Ascending aorta (tissue), 2 donors: Measurements from ENCODE around the gene WTAP. TPM values are rescaled to one million over a fixed set of nuclear protein-coding genes. Genes with fewer than 3 reads are reported as not detected.

ENCODE experiments used
- DNase-seq, 2 donors: peaks; one replicate each; pipeline ENCODE4 v3.0.0-alpha.2; 2019; ENCODE audit warnings: low spot score in 2 of 2
- H3K27ac ChIP-seq, 2 donors: fragments of 200-600 bp; sonication (generic); one replicate each; pipeline ENCODE4 v1.5.1; 2016 to 2017; ENCODE audit warnings: mild to moderate bottlenecking in 1 of 2
- H3K27me3 ChIP-seq: fragments of 200-600 bp; sonication (generic); one replicate; pipeline ENCODE4 v1.5.1; 2017
- H3K36me3 ChIP-seq, 2 donors: fragments of 200-600 bp; sonication (generic); one replicate each; pipeline ENCODE4 v1.5.1; 2016
- H3K4me1 ChIP-seq, 2 donors: fragments of 200-600 bp; sonication (generic); one replicate each; pipeline ENCODE4 v1.5.1; 2016 to 2017; ENCODE audit warnings: mild to moderate bottlenecking in 1 of 2
- H3K4me3 ChIP-seq, 2 donors: fragments of 200-600 bp; sonication (generic); one replicate each; pipeline ENCODE4 v1.5.1; 2016 to 2017; ENCODE audit warnings: mild to moderate bottlenecking in 1 of 2
- H3K9me3 ChIP-seq, 2 donors: fragments of 200-600 bp; sonication (generic); one replicate each; pipeline ENCODE4 v1.5.1; 2016
- intact Hi-C: fragments of 100-400 bp; cut with DNase I; formaldehyde crosslinking; loops from one replicate; pipeline ENCODE4 v1.15.1; 2023
- total RNA-seq: library from RNA; depleted of rRNA; stranded (reverse); fragments of >200 nt; gene quantifications from one replicate; pipeline ENCODE4 v1.1.0, GENCODE V29; 2016
- TF ChIP-seq, protein P1 (sequence below), 3 experiments: fragments of 200-600 bp in 2 of 3; fragments of 450-650 bp in 1 of 3; sonication (generic) in 2 of 3; IDR thresholded peaks; one replicate each; pipeline ENCODE4 v1.5.1; 2016 to 2019; ENCODE audit warnings: antibody characterized with exemption in 3 of 3, mild to moderate bottlenecking in 1 of 3, moderate library complexity in 1 of 3

Gene WTAP
- total RNA-seq, 1 donor from 2014 or later, result 44.6 TPM

DNA sequence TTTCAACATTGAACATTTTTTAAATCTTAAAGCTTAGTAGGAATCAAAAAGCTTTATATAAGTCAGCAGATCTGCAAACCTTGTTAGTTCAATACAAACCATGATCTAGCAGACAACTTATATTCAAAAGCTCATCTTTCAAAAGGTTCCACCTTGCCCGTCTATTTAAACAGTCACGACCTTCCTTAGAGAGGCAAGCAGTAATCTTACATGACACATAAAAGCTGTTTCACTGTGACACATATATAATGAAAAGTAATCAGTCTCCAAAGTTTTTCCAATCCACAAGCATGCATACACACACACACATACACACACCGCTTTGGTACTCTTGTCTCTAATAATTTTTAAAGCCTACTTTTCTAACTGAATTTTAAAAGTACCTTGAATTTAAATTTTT lies 47.2 kb upstream of the WTAP start:
- peak overlapping the region in 1 of 2 donors; percentile 20 for H3K27ac ChIP-seq
- H3K4me1 ChIP-seq, result no peaks in the 10 kb centered on the region
- TF ChIP-seq, protein P1, sequence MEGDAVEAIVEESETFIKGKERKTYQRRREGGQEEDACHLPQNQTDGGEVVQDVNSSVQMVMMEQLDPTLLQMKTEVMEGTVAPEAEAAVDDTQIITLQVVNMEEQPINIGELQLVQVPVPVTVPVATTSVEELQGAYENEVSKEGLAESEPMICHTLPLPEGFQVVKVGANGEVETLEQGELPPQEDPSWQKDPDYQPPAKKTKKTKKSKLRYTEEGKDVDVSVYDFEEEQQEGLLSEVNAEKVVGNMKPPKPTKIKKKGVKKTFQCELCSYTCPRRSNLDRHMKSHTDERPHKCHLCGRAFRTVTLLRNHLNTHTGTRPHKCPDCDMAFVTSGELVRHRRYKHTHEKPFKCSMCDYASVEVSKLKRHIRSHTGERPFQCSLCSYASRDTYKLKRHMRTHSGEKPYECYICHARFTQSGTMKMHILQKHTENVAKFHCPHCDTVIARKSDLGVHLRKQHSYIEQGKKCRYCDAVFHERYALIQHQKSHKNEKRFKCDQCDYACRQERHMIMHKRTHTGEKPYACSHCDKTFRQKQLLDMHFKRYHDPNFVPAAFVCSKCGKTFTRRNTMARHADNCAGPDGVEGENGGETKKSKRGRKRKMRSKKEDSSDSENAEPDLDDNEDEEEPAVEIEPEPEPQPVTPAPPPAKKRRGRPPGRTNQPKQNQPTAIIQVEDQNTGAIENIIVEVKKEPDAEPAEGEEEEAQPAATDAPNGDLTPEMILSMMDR (IDR thresholded peaks at IDR 0.05), result no peak
- H3K27me3 ChIP-seq, result no peaks in the 10 kb centered on the region
- intact Hi-C loops, result no loop called here
- no peaks in the 10 kb centered on the region for H3K9me3 ChIP-seq
- peaks cover 38 to 68% of the 10 kb centered on the region in 2 donors for H3K36me3 ChIP-seq
- no peak overlapping the region for H3K4me3 ChIP-seq
- no peak for DNase-seq

DNA sequence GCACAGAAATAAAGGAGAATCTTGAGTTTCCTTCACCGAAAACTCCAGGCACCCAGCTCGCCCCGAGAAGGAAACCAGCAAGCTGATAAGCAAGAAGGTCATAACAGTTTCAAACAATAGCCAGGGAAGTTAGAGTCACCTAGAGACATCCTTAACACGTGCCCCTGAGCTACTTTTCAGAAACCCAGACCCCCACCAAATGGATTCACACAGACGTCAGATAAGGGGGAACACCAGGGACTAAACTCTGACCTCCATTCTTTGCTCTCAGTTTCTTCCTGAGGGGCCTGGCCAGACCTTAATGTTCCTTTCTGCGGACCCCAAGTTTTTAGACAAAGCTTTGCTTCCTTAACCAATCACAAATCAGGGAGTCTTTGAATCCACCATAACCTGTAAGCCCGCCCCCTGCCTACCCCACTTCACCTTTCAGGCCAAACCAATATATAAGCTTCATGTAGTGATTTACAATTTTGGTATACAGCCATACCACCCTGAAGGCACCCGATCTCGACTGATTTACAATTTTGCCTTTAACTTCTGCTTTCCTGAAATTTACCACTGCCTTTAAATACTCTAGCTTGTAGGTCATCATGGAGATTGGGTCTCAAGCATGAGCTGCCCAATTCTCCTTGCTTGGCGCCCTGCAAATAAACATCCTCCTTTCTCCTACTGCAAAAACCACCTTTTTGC lies 46.0 kb upstream of the WTAP start:
- no peak overlapping the region for H3K4me3 ChIP-seq
- no peaks in the 10 kb centered on the region for H3K9me3 ChIP-seq
- peaks cover 39 to 80% of the 10 kb centered on the region in 2 donors for H3K36me3 ChIP-seq
- H3K27me3 ChIP-seq, result no peaks in the 10 kb centered on the region
- intact Hi-C loops, result no loop called here
- TF ChIP-seq, protein P1 (IDR thresholded peaks at IDR 0.05), result no peak
- H3K4me1 ChIP-seq, result no peaks in the 10 kb centered on the region
- no peak overlapping the region for H3K27ac ChIP-seq
- no peak for DNase-seq

DNA sequence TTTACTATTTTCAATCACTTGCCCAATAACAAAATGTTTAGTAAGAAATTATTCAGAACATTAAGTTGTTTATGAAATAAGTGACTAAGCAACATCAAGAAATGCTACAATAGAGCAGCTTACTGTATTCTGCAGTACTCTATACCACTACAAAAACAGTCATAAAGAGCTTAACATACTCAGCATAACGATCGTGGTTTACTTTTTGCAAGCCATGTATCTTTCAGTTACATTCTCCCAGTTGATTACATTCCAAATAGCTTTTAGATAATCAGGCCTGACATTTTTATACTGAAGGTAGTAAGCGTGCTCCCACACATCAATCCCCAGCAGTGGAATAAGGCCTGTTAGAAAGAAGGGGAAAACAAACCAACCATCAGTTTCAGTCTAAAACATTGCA lies 45.0 kb upstream of the WTAP start:
- Histone ChIP-seq H3K27ac (no peak overlapping the region), H3K4me1 (no peaks in the 10 kb centered on the region), H3K27me3 (no peaks in the 10 kb centered on the region), H3K9me3 (no peaks in the 10 kb centered on the region), H3K36me3 (peaks cover 42 to 88% of the 10 kb centered on the region in 2 donors), H3K4me3 (no peak overlapping the region)
- TF ChIP-seq, protein P1 (IDR thresholded peaks at IDR 0.05), result no peak
- intact Hi-C loops, result no loop called here
- DNase-seq, result no peak

DNA sequence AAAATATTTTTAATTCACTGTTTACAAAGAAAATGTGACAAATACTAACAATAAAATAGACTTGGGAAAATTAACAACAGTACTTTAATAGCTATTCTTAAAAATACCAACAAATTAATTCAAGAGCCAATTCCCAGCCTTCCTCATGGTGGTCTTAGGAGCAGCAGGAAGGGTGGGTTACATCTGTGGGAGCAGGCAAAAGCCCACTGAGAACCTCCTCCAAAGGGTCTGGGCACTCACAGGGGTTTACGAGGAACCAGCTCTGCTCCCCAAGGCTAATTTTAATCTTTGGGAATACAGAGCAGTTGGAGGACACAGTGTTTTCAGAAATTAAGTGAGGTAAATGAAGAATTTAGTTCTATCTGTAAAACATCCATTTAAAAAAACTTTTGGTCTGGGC lies 44.5 kb upstream of the WTAP start:
- Histone ChIP-seq H3K4me1 (no peaks in the 10 kb centered on the region), H3K27ac (no peak overlapping the region), H3K36me3 (peaks cover 42 to 89% of the 10 kb centered on the region in 2 donors), H3K27me3 (no peaks in the 10 kb centered on the region), H3K9me3 (no peaks in the 10 kb centered on the region), H3K4me3 (no peak overlapping the region)
- DNase-seq, result no peak
- intact Hi-C loops, result no loop called here
- TF ChIP-seq, protein P1 (IDR thresholded peaks at IDR 0.05), result no peak

DNA sequence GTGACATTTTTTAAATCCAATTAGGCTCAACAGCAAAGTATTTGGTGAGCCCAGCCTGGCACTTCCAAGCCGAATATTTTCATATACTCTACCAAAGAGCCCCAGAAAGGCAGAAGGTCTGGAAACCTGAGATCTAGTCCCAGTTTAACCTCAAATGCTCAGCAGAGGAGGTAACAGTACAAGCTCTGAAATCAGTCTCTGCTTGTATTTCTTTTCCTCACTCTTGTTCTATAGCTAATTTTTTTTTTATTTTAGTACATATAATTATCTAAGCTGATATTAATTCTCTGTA lies 43.3 kb upstream of the WTAP start:
- Histone ChIP-seq H3K4me3 (no peak overlapping the region), H3K27me3 (no peaks in the 10 kb centered on the region), H3K27ac (no peak overlapping the region), H3K9me3 (no peaks in the 10 kb centered on the region), H3K36me3 (peaks cover 41 to 86% of the 10 kb centered on the region in 2 donors), H3K4me1 (no peaks in the 10 kb centered on the region)
- TF ChIP-seq, protein P1 (IDR thresholded peaks at IDR 0.05), result no peak
- intact Hi-C loops, result no loop called here
- DNase-seq, result no peak

DNA sequence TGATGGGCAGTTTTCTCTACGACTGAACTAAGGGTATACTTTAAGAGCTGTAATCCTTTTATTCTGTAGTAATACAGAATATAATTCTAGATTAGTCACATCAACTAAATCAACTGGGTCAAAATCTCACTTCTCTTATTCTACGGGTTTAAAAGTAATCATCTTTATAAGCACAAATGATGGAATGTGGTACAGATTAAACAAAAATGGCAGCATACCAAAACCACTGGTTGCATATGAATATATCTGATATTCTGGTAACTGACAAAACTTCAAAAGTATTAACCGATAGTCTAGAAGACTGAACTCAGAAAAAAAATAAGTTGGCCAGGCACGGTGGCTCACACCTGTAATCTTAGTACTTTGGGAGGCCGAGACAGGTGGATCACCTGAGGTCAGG lies 41.3 kb upstream of the WTAP start:
- Histone ChIP-seq H3K4me1 (no peaks in the 10 kb centered on the region), H3K27me3 (no peaks in the 10 kb centered on the region), H3K9me3 (no peaks in the 10 kb centered on the region), H3K4me3 (no peak overlapping the region), H3K27ac (no peak overlapping the region), H3K36me3 (peaks cover 45 to 82% of the 10 kb centered on the region in 2 donors)
- intact Hi-C loops, result no loop called here
- DNase-seq, result no peak
- TF ChIP-seq, protein P1 (IDR thresholded peaks at IDR 0.05), result no peak
